ENCODE results near the gene LIMA1.

LIMA1 gene

GRCh38 chr12:50214018-50214417 lies 69.3 kb downstream of the LIMA1 start:
- no peak for DNase-seq

- no peak for DNase-seq
Measured at GRCh38 chr12:50213439-50213838, 69.9 kb downstream of the LIMA1 start.

GRCh38 chr12:50212071-50212467 lies 71.3 kb downstream of the LIMA1 start:
- DNase-seq: no peak

- DNase-seq: no peak
Measured at GRCh38 chr12:50211392-50212070, 71.8 kb downstream of the LIMA1 start.

- DNase-seq: no peak
Measured at GRCh38 chr12:50207424-50207823, 75.9 kb downstream of the LIMA1 start.

- no peak for DNase-seq
Measured at GRCh38 chr12:50205648-50206047, 77.7 kb downstream of the LIMA1 start.

- no peak for DNase-seq
Measured at GRCh38 chr12:50203691-50204090, 79.6 kb downstream of the LIMA1 start.

- DNase-seq: peak in 2 of 3 experiments; percentile 38 to 80
Measured at GRCh38 chr12:50201987-50202521, 81.3 kb downstream of the LIMA1 start.

- no peak for DNase-seq
Measured at GRCh38 chr12:50200552-50201273, 82.6 kb downstream of the LIMA1 start.

GRCh38 chr12:50198829-50199228 lies 84.5 kb downstream of the LIMA1 start:
- DNase-seq: no peak

GRCh38 chr12:50197297-50197727 lies 86.0 kb downstream of the LIMA1 start:
- DNase-seq: peak in 2 of 3 experiments; percentile 19 to 48

- DNase-seq: peak in 1 of 3 experiments; percentile 34
Measured at GRCh38 chr12:50196537-50196936, 86.8 kb downstream of the LIMA1 start.

- peak in 1 of 3 experiments; percentile 52 for DNase-seq
Measured at GRCh38 chr12:50195832-50196231, 87.5 kb downstream of the LIMA1 start.

- no peak for DNase-seq
Measured at GRCh38 chr12:50192908-50193307, 90.4 kb downstream of the LIMA1 start.

GRCh38 chr12:50192236-50192635 lies 91.1 kb downstream of the LIMA1 start:
- no peak for DNase-seq

- DNase-seq: no peak
Measured at GRCh38 chr12:50190859-50191258, 92.5 kb downstream of the LIMA1 start.

GRCh38 chr12:50188875-50189575 lies 94.3 kb downstream of the LIMA1 start:
- no peak for DNase-seq

- no peak for DNase-seq
Measured at GRCh38 chr12:50188241-50188781, 95.0 kb downstream of the LIMA1 start.

- DNase-seq: no peak
Measured at GRCh38 chr12:50187084-50187900, 96.0 kb downstream of the LIMA1 start.

- DNase-seq: no peak
Measured at GRCh38 chr12:50186681-50187080, 96.6 kb downstream of the LIMA1 start.

- no peak for DNase-seq
Measured at GRCh38 chr12:50185970-50186663, 97.2 kb downstream of the LIMA1 start.

Measured in NCI-H1417 (cell line).